Cerebellar cortex (tissue), 1 donor: ENCODE results near the gene ENOSF1.
"Not testable (repeated sequence)": the region's sequence is repeated elsewhere in the genome, so short reads cannot be mapped to it uniquely, and the experiment has no call there.

Source experiments
- DNase-seq: peaks from one replicate; pipeline ENCODE4 v3.0.0-alpha.2; 2015; ENCODE audit warnings: low spot score

ENOSF1 gene

GRCh38 chr18:712401-713134, at the start of gene ENOSF1:
ENOSF1 (minus strand) TSS chr18:712630; CDS start chr18:712587, 43 bp downstream.
- DNase-seq = peak; percentile 48

- DNase-seq = not testable (repeated sequence)
Measured at GRCh38 chr18:759864-760263, 47.4 kb upstream of the ENOSF1 start.

- no peak for DNase-seq
Measured at GRCh38 chr18:755506-755905, 43.1 kb upstream of the ENOSF1 start.

GRCh38 chr18:754656-755055, 42.2 kb upstream of the ENOSF1 start:
- no peak for DNase-seq

- DNase-seq = no peak
Measured at GRCh38 chr18:750456-750855, 38.0 kb upstream of the ENOSF1 start.

- no peak for DNase-seq
Measured at GRCh38 chr18:744832-745597, 32.6 kb upstream of the ENOSF1 start.

- peak; percentile 30 for DNase-seq
Measured at GRCh38 chr18:741931-742512, 29.6 kb upstream of the ENOSF1 start.

GRCh38 chr18:732371-732770, 19.9 kb upstream of the ENOSF1 start:
- DNase-seq = no peak

- no peak for DNase-seq
Measured at GRCh38 chr18:731185-731584, 18.8 kb upstream of the ENOSF1 start.

GRCh38 chr18:730692-731091, 18.3 kb upstream of the ENOSF1 start:
- no peak for DNase-seq

GRCh38 chr18:730120-730519, 17.7 kb upstream of the ENOSF1 start:
- DNase-seq = not testable (repeated sequence)

GRCh38 chr18:725646-726045, 13.2 kb upstream of the ENOSF1 start:
- no peak for DNase-seq

GRCh38 chr18:723541-724080, 11.2 kb upstream of the ENOSF1 start:
- DNase-seq = no peak

GRCh38 chr18:717003-717402, 4.6 kb upstream of the ENOSF1 start:
- DNase-seq = no peak

GRCh38 chr18:715626-716025, 3.2 kb upstream of the ENOSF1 start:
- DNase-seq = no peak

- no peak for DNase-seq
Measured at GRCh38 chr18:713135-713490, 683 bp upstream of the ENOSF1 start.

GRCh38 chr18:711657-712400, 601 bp downstream of the ENOSF1 start:
- DNase-seq = peak; percentile 43

GRCh38 chr18:711310-711656, 1.1 kb downstream of the ENOSF1 start:
- peak; percentile 8 for DNase-seq

GRCh38 chr18:710418-711300, 1.8 kb downstream of the ENOSF1 start:
- DNase-seq = no peak

GRCh38 chr18:709771-710170, 2.7 kb downstream of the ENOSF1 start:
- DNase-seq = no peak

GRCh38 chr18:708096-708495, 4.3 kb downstream of the ENOSF1 start:
- no peak for DNase-seq
